Testis (tissue), 2 donors: ENCODE data around the gene ADRM1.

Source experiments
- POLR2A ChIP-seq: fragments of 450-650 bp; IDR thresholded peaks from one replicate; pipeline ENCODE4 v1.6.1; 2017; ENCODE audit warnings: antibody characterized with exemption, mild to moderate bottlenecking, moderate library complexity
- TF ChIP-seq, protein P1 (sequence below), 3 experiments: fragments of 450-650 bp in 2 of 3; fragments of 200-600 bp in 1 of 3; sonication (generic) in 1 of 3; IDR thresholded peaks; one replicate each; pipeline ENCODE4 v1.5.1; 2016 to 2019; ENCODE audit warnings: antibody characterized with exemption in 3 of 3, mild to moderate bottlenecking in 2 of 3, moderate library complexity in 1 of 3

DNA sequence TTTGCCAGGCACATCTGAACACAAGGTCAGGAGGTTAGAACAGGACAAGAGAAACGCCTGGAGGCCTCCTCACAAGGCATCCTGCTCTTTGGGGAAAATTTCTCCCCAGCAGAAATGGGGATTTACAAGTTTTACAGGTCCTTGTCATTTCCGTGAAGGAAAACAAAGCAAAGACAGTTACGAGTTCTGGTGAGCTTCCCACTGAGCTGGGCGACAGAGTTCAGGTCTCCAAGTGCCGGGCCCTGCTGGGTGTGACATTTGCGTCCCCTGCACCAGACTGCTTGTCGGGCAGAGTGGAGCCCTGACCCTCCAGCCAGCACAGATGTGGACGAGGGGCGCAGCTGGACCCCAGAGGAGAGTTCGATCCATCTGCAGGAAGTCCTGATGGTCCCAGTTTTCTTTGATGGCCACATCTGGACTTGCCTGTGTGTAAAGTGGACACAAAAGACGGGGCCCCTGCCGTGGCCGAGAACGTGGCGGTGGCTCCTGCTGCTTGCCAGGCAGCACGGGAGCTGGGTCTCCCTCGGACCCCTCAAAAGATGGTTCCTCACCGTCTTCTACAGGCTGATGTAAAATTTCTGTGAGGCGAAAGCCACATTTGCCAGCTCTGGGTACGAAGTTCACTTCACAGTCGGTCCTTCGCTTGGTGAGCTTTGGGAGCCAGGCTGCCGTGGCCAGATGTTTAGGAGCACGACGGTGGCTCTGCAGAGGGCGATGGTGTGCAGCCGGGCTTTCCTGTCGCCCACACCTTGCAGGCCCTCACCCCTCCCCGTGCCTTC, 5.2 kb upstream of the ADRM1 start:
- TF ChIP-seq, protein P1, sequence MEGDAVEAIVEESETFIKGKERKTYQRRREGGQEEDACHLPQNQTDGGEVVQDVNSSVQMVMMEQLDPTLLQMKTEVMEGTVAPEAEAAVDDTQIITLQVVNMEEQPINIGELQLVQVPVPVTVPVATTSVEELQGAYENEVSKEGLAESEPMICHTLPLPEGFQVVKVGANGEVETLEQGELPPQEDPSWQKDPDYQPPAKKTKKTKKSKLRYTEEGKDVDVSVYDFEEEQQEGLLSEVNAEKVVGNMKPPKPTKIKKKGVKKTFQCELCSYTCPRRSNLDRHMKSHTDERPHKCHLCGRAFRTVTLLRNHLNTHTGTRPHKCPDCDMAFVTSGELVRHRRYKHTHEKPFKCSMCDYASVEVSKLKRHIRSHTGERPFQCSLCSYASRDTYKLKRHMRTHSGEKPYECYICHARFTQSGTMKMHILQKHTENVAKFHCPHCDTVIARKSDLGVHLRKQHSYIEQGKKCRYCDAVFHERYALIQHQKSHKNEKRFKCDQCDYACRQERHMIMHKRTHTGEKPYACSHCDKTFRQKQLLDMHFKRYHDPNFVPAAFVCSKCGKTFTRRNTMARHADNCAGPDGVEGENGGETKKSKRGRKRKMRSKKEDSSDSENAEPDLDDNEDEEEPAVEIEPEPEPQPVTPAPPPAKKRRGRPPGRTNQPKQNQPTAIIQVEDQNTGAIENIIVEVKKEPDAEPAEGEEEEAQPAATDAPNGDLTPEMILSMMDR (IDR thresholded peaks at IDR 0.05): no peak
- no peak for TF ChIP-seq POLR2A
